Stomach (tissue), 9 donors: ENCODE measurements around the gene CCSAP. TPM values are rescaled to one million over a fixed set of nuclear protein-coding genes. Genes with fewer than 3 reads are reported as not detected.

Experiments used
- DNase-seq, 2 donors: peaks; one replicate each; pipeline versions ENCODE4 v3.0.0 to v3.0.0-alpha.2; 2013 to 2019
- H3K27ac ChIP-seq, 5 donors: fragments of 200-600 bp in 4 of 5; sonication (generic) in 4 of 5; one replicate each; pipeline ENCODE4 v1.5.1; 2013 to 2019; ENCODE audit warnings: mild to moderate bottlenecking in 1 of 5, moderate library complexity in 1 of 5
- H3K27me3 ChIP-seq, 3 donors: fragments of 200-600 bp; sonication (generic); one replicate each; pipeline ENCODE4 v1.5.1; 2017 to 2019; ENCODE audit warnings: mixed run types in 1 of 3
- H3K36me3 ChIP-seq, 4 donors: fragments of 200-600 bp; sonication (generic); 1 replicate in 3 of 4; 2 replicates in 1 of 4; pipeline ENCODE4 v1.5.1; 2016 to 2019
- H3K4me1 ChIP-seq, 4 donors: fragments of 200-600 bp; sonication (generic); one replicate each; pipeline ENCODE4 v1.5.1; 2016 to 2019
- H3K4me3 ChIP-seq, 4 donors: fragments of 200-600 bp; sonication (generic) in 3 of 4; one replicate each; pipeline ENCODE4 v1.5.1; 2016 to 2019; ENCODE audit warnings: mild to moderate bottlenecking in 1 of 4
- H3K9me3 ChIP-seq, 4 donors: fragments of 200-600 bp; sonication (generic); one replicate each; pipeline ENCODE4 v1.5.1; 2016 to 2019
- CTCF ChIP-seq, 7 experiments: fragments of 450-650 bp in 4 of 7; fragments of 200-600 bp in 3 of 7; sonication (generic) in 3 of 7; IDR thresholded peaks; one replicate each; pipeline ENCODE4 v1.5.1; 2016 to 2019; ENCODE audit warnings: antibody characterized with exemption in 7 of 7, control low read depth in 2 of 7, mild to moderate bottlenecking in 1 of 7
- EP300 ChIP-seq: sonication (generic); formaldehyde crosslinking; IDR thresholded peaks from one replicate; pipeline ENCODE4 v1.6.1; 2017; ENCODE audit warnings: antibody characterized with exemption
- POLR2A ChIP-seq, 4 donors: fragments of 450-650 bp; IDR thresholded peaks; one replicate each; pipeline ENCODE4 v1.6.1; 2016; ENCODE audit warnings: antibody characterized with exemption in 4 of 4, control low read depth in 2 of 4, mild to moderate bottlenecking in 1 of 4, moderate library complexity in 1 of 4
- POLR2AphosphoS5 ChIP-seq, 3 donors: sonication (generic); formaldehyde crosslinking; IDR thresholded peaks; one replicate each; pipeline ENCODE4 v1.6.1; 2016; ENCODE audit warnings: antibody characterized with exemption in 3 of 3
- WGBS, 5 donors: extraction: QIAGEN DNeasy Blood & Tissue Kit in 3 of 5; methylation state at CpG; one replicate each; pipeline versions ENCODE4 v1.1.5 to v1.1.7; 2013 to 2018; 5-methylcytosine and 5-hydroxymethylcytosine counted together
- intact Hi-C: fragments of 100-400 bp; cut with DNase I; formaldehyde crosslinking; loops from one replicate; pipeline ENCODE4 v1.15.1; 2023; ENCODE audit warnings: low total_unique reads
- polyA plus RNA-seq, 3 donors: library from polyadenylated mRNA; stranded (reverse); fragments of 200-250 nt; gene quantifications; one replicate each; pipeline ENCODE4 v1.2.3, GENCODE V29; 2013
- total RNA-seq, 5 donors: library from RNA; depleted of rRNA; stranded (reverse); fragments of >200 nt; gene quantifications; one replicate each; pipeline versions ENCODE4 v1.1.0 to v1.2.3, GENCODE V29; 2014 to 2016
- donor health status: healthy with polysubstance abuse.
- donor health status: Bipolar disorder and iron deficiency.
- donor health status: healthy.

Gene CCSAP
- total and polyA plus RNA-seq, 8 donors = 0.61 to 10.5 (median 3.4) TPM

DNA sequence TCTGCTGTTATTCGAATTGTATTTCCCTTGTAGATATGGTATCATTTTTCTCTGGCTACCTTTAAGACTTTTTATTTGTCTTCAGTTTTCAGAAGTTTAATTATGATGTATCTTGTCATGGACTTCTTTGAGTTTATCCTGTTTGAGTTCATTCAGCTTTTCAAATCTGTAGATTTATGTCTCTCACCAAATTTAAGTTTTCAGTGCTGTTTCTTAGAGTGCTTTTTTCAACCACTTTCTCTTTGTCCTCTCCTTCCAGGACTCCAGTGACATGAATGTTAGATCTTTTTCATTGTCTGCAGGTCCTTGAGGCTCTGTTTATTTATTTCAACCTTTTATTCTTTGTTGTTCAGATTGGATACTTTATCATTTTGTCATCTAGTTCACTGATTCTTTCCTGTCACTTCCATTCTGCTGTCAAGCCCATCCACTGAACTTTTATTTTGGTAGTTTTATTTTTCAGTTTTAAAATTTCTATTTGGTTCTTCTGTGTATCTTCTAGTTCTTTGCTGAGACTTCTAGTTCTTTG, 60.5 kb downstream of the CCSAP start:
- 41 to 70% (median 58%) methylated on average over 1 of the region's 1 CpG for WGBS, 5 donors

GRCh38 chr1:229281339-229281926, 61.4 kb downstream of the CCSAP start:
- Histone ChIP-seq H3K27ac (no peak overlapping the region), H3K36me3 (peaks cover 0 to 15% (median 0%) of the 10 kb centered on the region in 4 donors), H3K4me3 (no peak overlapping the region), H3K9me3 (no peaks in the 10 kb centered on the region), H3K27me3 (no peaks in the 10 kb centered on the region), H3K4me1 (peaks cover 12 to 86% (median 49%) of the 10 kb centered on the region in 4 donors)
- TF ChIP-seq EP300 = no peak
- 69 to 88% (median 74%) methylated on average over 1 of the region's 1 CpG for WGBS, 5 donors
- intact Hi-C loops = no loop called here
- DNase-seq = no peak

More for the DNA sequence above, 60.5 kb downstream of the CCSAP start:
- Histone ChIP-seq H3K4me3 (no peak overlapping the region), H3K9me3 (no peaks in the 10 kb centered on the region), H3K4me1 (peaks cover 12 to 86% (median 56%) of the 10 kb centered on the region in 4 donors), H3K27ac (no peak overlapping the region), H3K36me3 (peaks cover 0 to 13% (median 0%) of the 10 kb centered on the region in 4 donors), H3K27me3 (no peaks in the 10 kb centered on the region)
- no peak for TF ChIP-seq EP300
- TF ChIP-seq POLR2AphosphoS5 (IDR thresholded peaks at IDR 0.05) = no peak
- TF ChIP-seq POLR2A (IDR thresholded peaks at IDR 0.05) = no peak
- TF ChIP-seq CTCF (IDR thresholded peaks at IDR 0.05) = no peak
- no peak for DNase-seq
- intact Hi-C loops = no loop called here

DNA sequence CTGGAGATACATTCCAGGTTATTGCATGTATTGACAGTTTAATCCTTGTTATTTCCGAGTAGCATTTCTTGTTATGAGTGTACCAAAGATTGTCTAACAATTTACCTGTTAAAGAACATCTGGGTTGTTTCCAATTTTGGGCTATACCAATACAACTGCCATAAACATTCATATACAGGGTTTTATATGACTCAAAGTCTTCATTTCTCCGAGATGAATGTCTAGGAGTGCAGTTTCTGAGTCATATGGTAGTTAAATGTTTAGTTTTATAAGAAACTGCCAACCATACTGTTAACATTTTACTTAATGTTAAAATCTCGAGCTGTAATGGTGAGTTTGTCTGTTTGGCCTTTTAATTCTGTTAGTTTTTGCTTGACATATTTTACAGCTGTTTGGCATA, 61.9 kb downstream of the CCSAP start:
- H3K4me3 ChIP-seq = no peak overlapping the region
- DNase-seq = no peak
- TF ChIP-seq POLR2AphosphoS5 (IDR thresholded peaks at IDR 0.05) (no peak), EP300 (no peak), POLR2A (IDR thresholded peaks at IDR 0.05) (no peak), CTCF (IDR thresholded peaks at IDR 0.05) (no peak)
- WGBS, 5 donors = 51 to 66% (median 63%) methylated on average over 3 of the region's 3 CpGs
- H3K36me3 ChIP-seq = peaks cover 0 to 15% (median 0%) of the 10 kb centered on the region in 4 donors
- H3K27ac ChIP-seq = no peak overlapping the region
- H3K9me3 ChIP-seq = no peaks in the 10 kb centered on the region
- H3K4me1 ChIP-seq = peaks cover 12 to 86% (median 48%) of the 10 kb centered on the region in 4 donors
- intact Hi-C loops = no loop called here
- H3K27me3 ChIP-seq = no peaks in the 10 kb centered on the region

DNA sequence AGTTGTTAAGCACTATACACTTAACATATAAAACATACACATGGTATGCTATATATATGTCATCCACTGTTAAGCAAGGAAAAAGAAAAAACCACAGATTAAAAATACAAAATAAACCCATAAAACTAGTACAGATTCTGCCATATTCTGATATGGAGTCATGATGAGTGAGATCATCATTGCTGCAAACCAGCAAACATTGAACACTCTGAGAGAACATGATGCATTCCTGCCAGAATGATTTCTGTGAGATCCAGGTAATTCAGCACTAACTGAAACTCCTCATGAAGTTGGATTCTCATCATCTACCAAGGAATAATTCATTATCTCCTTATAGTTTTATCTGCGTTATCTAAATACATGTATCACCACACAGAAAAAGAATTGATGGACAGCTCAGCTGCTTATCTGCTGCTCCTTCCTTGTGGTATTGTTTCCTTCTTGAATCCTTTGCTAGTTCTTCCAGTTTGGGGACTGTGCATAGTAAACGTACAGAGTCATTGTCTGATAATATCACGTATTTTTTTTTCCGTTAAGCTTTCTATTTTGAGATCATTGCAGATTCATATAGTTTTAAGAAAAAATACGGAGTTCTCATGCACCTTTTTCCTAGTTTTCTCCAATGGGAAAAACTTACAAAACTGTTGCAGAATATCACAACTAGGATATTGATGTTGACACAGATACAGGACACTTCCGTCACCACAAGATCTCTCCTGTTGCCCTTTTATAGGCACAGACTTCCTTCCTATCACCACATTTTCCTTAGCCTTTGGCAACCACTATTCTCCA, 62.6 kb downstream of the CCSAP start:
- H3K4me3 ChIP-seq = no peak overlapping the region
- WGBS, 5 donors = 29 to 59% (median 46%) methylated on average over 6 of the region's 6 CpGs

More for the DNA sequence above, 62.6 kb downstream of the CCSAP start:
- Histone ChIP-seq H3K4me1 (peaks cover 13 to 86% (median 48%) of the 10 kb centered on the region in 4 donors), H3K27me3 (no peaks in the 10 kb centered on the region), H3K36me3 (peaks cover 0 to 15% (median 0%) of the 10 kb centered on the region in 4 donors), H3K9me3 (no peaks in the 10 kb centered on the region), H3K27ac (no peak overlapping the region)
- TF ChIP-seq EP300 (no peak), CTCF (IDR thresholded peaks at IDR 0.05) (no peak), POLR2AphosphoS5 (IDR thresholded peaks at IDR 0.05) (no peak), POLR2A (IDR thresholded peaks at IDR 0.05) (no peak)
- intact Hi-C loops = no loop called here
- DNase-seq = no peak
